ENCODE results near the gene FRY.

The FRY gene

DNA sequence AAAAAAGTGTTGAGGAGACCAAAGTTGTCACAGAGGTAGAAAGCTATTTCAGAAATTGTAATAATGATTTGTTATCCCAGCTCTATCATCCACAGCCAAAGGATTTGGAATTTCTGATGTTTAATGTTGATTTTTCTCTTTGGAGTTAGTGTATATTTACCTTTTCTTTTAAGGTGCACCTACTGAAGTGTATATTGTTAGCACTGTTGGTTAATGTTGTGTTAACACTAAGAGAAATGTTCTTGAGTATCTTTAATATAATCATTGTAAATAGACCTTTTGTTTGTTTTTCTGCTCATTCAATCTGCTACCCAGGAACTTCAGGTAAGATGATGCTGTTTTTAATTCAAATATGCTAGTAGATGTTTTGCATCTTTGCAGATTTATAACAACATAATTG lies 226.1 kb downstream of the FRY start:
- TF ChIP-seq POLR2AphosphoS5 (IDR thresholded peaks at IDR 0.05; ENCODE audit: low read depth, low read length) (no peak), TAF1 (IDR thresholded peaks at IDR 0.05; ENCODE audit: low read depth, low read length) (no peak), POLR2A (IDR thresholded peaks at IDR 0.05; ENCODE audit: low read depth, low read length) (no peak), POU2F2 (IDR thresholded peaks at IDR 0.05; ENCODE audit: low read depth, low read length) (no peak), SPI1 (IDR thresholded peaks at IDR 0.05; ENCODE audit: low read depth, low read length) (no peak), PAX5 (IDR thresholded peaks at IDR 0.05; ENCODE audit: insufficient read depth, low read length, severe bottlenecking) (no peak)
- FAIRE-seq (no peak), DNase-seq (ENCODE audit: insufficient read length, low spot score) (no peak)

DNA sequence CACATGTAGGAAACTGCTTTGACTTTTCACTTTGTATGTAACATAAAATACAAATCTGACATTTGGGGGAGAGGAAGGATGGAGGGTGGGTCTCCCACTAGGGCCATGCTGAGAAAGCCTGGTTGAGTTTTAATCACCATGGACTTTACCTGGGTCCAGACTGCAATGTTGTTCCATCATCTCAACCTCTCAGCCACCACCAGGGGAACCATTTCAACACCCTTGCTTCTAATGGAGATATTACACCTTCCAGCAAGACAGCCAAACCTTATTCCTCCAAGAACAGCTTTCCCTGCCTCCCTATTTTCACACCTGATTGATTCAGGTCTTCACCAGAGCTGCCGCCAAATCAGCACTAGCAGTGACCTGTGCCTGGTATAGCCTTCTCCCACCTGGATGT lies 227.5 kb downstream of the FRY start:
- DNase-seq (ENCODE audit: insufficient read length, low spot score), result no peak
- no peak for TF ChIP-seq SPI1 (IDR thresholded peaks at IDR 0.05; ENCODE audit: low read depth, low read length)
- TF ChIP-seq POU2F2 (IDR thresholded peaks at IDR 0.05; ENCODE audit: low read depth, low read length), result no peak
- TF ChIP-seq PAX5 (IDR thresholded peaks at IDR 0.05; ENCODE audit: insufficient read depth, low read length, severe bottlenecking), result no peak
- TF ChIP-seq TAF1 (IDR thresholded peaks at IDR 0.05; ENCODE audit: low read depth, low read length), result no peak
- TF ChIP-seq POLR2AphosphoS5 (IDR thresholded peaks at IDR 0.05; ENCODE audit: low read depth, low read length), result no peak
- TF ChIP-seq POLR2A (IDR thresholded peaks at IDR 0.05; ENCODE audit: low read depth, low read length), result no peak
- FAIRE-seq, result peak; percentile 69

DNA sequence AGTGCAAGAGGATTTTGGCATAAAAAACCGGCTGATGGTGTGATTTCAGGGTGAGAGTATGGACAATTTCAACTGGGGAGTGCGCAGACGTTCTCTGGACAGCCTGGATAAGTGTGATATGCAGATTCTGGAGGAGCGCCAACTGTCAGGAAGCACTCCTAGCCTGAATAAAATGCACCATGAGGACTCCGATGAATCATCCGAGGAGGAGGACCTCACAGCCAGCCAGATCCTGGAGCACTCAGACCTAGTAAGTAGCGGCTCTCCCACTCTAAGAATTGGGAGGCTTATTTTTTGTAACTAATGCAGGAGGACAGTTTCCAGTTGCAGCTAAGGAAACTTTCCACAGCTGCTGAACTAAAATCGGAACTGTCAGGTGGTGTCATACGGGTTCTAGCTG lies 230.0 kb downstream of the FRY start:
- DNase-seq (ENCODE audit: insufficient read length, low spot score), result no peak
- no peak for FAIRE-seq
- no peak for TF ChIP-seq SPI1 (IDR thresholded peaks at IDR 0.05; ENCODE audit: low read depth, low read length)

DNA sequence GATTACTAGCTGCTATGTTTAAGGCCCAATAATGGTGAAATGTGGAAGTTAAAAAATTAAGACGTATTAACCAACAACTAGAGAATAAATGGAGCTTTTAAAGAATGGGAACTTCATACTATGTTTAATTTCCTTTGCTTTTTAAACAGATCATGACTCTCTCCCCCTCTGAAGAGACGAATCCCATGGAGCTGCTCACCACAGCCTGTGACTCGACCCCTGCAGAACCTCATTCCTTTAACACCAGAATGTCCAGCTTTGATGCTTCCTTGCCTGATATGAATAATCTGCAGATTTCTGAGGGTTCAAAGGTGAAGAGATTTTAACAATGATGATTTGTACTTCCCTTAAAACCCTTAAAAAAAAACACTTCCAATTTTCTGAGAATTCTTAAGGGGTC lies 230.6 kb downstream of the FRY start:
- no peak for DNase-seq (ENCODE audit: insufficient read length, low spot score)
- no peak for FAIRE-seq
- TF ChIP-seq SPI1 (IDR thresholded peaks at IDR 0.05; ENCODE audit: low read depth, low read length) (no peak), PAX5 (IDR thresholded peaks at IDR 0.05; ENCODE audit: insufficient read depth, low read length, severe bottlenecking) (no peak), POLR2A (IDR thresholded peaks at IDR 0.05; ENCODE audit: low read depth, low read length) (no peak), POU2F2 (IDR thresholded peaks at IDR 0.05; ENCODE audit: low read depth, low read length) (no peak), POLR2AphosphoS5 (IDR thresholded peaks at IDR 0.05; ENCODE audit: low read depth, low read length) (no peak)

DNA sequence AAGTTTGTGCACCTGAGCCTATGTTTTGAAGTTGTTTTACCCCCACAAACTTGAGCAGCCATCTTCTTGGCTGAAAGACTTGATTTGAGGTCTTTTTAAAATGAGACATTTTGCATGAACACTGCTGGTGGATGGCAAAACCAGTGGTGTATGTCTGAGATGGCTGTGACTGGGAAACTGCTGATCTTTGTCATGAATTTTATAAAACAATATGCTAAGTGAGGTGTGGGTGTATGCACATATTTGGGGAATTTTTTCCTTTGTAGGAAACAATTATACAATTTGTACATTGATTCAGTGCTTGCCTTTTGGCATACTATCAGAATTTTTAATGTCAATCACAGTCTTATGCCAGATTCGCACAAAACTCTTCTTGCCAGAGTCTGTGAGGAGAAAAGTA lies 231.0 kb downstream of the FRY start:
- TF ChIP-seq POLR2A (IDR thresholded peaks at IDR 0.05; ENCODE audit: low read depth, low read length) (no peak), SPI1 (IDR thresholded peaks at IDR 0.05; ENCODE audit: low read depth, low read length) (no peak), TAF1 (IDR thresholded peaks at IDR 0.05; ENCODE audit: low read depth, low read length) (no peak)
- no peak for DNase-seq (ENCODE audit: insufficient read length, low spot score)
- no peak for FAIRE-seq

DNA sequence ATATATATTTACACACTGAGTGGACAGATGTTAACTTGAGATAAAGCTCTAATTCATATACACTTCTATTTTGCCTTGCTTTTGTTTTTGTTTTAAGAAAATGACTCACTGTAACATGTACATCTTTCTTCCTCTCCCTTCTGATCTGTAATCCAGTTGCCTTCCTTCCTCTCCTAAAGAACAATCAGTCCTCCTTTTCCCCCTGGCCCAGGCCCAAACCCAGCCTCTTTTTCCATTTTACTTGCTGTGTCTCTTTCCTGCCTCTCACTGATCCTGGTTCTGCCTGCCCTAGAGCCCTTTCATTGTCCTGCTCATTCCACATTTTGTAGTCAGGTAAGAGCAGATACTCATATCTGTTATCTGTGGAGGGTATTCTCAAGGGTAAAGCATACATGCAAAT lies 232.8 kb downstream of the FRY start:
- TF ChIP-seq SPI1 (IDR thresholded peaks at IDR 0.05; ENCODE audit: low read depth, low read length) (no peak), PAX5 (IDR thresholded peaks at IDR 0.05; ENCODE audit: insufficient read depth, low read length, severe bottlenecking) (no peak), POLR2AphosphoS5 (IDR thresholded peaks at IDR 0.05; ENCODE audit: low read depth, low read length) (no peak), POU2F2 (IDR thresholded peaks at IDR 0.05; ENCODE audit: low read depth, low read length) (no peak), TAF1 (IDR thresholded peaks at IDR 0.05; ENCODE audit: low read depth, low read length) (no peak), POLR2A (IDR thresholded peaks at IDR 0.05; ENCODE audit: low read depth, low read length) (no peak)
- FAIRE-seq, result no peak
- DNase-seq (ENCODE audit: insufficient read length, low spot score), result no peak

DNA sequence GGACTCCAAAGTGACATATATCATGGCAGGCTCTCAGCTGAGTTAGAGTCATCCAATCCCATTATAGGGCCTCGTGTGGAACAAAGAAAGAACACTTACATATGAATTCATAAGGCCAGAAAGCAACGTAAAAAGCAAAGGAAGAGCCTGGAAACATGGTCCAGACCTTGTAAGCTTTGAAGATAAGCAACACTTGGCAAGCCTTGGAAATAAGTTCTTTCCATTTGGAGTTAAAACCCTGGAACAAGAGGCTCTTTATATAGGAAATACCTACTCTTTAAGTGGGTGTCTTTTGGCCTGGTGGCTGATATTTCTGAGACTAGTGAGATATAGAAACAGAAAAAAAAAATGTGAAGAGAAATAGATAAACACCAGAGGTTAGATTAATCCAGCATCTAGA lies 234.2 kb downstream of the FRY start:
- DNase-seq (ENCODE audit: insufficient read length, low spot score), result no peak
- TF ChIP-seq PAX5 (IDR thresholded peaks at IDR 0.05; ENCODE audit: insufficient read depth, low read length, severe bottlenecking), result no peak
- no peak for TF ChIP-seq SPI1 (IDR thresholded peaks at IDR 0.05; ENCODE audit: low read depth, low read length)
- no peak for TF ChIP-seq POLR2AphosphoS5 (IDR thresholded peaks at IDR 0.05; ENCODE audit: low read depth, low read length)
- no peak for TF ChIP-seq POU2F2 (IDR thresholded peaks at IDR 0.05; ENCODE audit: low read depth, low read length)
- no peak for TF ChIP-seq TAF1 (IDR thresholded peaks at IDR 0.05; ENCODE audit: low read depth, low read length)
- TF ChIP-seq POLR2A (IDR thresholded peaks at IDR 0.05; ENCODE audit: low read depth, low read length), result no peak
- no peak for FAIRE-seq

DNA sequence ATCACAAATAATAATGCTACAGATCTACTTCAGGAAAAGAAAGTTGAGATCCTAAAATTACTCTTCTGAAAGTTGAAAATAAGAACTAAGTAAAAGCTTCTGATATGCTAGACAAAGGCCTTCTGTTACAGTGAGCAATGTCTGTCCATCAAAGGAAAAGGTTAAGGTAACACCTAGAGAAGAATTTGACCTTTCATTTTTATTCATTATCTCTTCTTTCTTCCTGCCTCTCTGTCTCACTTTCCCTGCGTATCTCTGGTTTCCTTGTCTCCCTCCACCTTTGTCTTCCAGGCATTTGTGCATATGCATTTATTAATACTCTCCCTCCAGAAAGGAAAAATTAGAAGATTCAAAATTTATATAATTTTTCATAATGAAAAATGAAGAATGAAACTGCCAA lies 234.6 kb downstream of the FRY start:
- TF ChIP-seq SPI1 (IDR thresholded peaks at IDR 0.05; ENCODE audit: low read depth, low read length) (no peak), POU2F2 (IDR thresholded peaks at IDR 0.05; ENCODE audit: low read depth, low read length) (no peak), TAF1 (IDR thresholded peaks at IDR 0.05; ENCODE audit: low read depth, low read length) (no peak)
- FAIRE-seq, result no peak
- DNase-seq (ENCODE audit: insufficient read length, low spot score), result no peak

DNA sequence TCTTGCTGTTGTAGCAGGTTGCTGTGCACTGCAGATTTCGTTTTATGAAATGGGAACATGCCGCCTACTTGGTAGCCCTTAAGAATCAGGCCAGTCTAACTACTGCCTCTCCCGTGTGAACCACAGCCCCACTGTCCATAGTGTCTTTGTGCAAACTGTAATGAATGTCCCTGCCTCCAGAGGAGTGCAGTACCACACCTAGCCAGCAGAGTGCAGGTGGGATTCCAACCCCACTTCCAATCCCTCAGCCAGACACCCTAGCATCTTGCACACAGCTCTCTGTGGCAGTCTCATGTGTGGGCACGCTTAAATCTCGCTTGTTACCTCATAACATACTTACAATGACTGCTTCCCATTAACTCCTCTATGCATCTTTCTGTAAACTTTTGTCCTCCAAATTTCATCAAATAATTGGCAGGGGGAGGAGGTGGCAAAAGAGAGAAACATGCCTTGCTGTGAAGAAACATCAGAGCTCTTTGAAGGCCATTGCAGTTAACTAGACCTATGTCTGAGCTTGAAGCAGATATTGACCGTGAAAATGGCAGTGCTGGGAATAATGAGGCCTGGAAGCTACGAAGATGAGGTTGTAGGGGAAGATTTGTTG lies 236.4 kb downstream of the FRY start:
- FAIRE-seq (peak; percentile 63), DNase-seq (ENCODE audit: insufficient read length, low spot score) (peak; percentile 20)
- TF ChIP-seq POLR2A (IDR thresholded peaks at IDR 0.05; ENCODE audit: low read depth, low read length) (no peak), SPI1 (IDR thresholded peaks at IDR 0.05; ENCODE audit: low read depth, low read length) (no peak), POLR2AphosphoS5 (IDR thresholded peaks at IDR 0.05; ENCODE audit: low read depth, low read length) (no peak), POU2F2 (IDR thresholded peaks at IDR 0.05; ENCODE audit: low read depth, low read length) (no peak), PAX5 (IDR thresholded peaks at IDR 0.05; ENCODE audit: insufficient read depth, low read length, severe bottlenecking) (no peak), TAF1 (IDR thresholded peaks at IDR 0.05; ENCODE audit: low read depth, low read length) (no peak)

DNA sequence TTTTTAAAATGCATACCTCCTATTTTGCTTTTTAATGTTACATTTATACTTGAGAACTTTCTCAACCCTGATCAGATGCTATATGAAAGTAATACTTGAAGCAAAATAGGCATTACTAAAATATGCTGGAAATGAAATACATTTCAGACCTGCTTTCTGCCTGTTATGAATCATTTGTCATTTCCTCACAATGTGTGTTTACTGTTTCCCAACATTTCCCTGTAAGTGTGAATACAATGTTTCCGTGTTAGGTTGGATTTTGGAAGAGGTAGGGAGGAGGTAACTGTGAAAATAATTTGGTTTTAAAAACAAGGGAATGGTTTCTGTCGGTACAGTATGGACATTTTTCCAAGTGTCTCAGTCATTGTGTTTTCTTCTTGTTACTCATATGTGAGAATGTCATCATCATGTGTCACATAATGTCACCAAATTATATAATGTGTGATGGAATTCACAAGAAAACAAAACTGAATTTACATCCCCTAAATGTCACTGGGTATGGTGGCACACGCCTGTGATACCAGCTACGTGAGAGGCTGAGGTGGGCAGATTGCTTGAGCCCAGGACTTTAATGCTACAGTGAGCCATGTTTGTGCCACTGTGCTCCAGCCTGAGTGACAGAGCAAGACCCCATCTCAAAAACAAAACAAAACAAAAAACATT lies 240.6 kb downstream of the FRY start:
- FAIRE-seq (no peak), DNase-seq (ENCODE audit: insufficient read length, low spot score) (no peak)
- no peak for TF ChIP-seq POU2F2 (IDR thresholded peaks at IDR 0.05; ENCODE audit: low read depth, low read length)
- TF ChIP-seq POLR2A (IDR thresholded peaks at IDR 0.05; ENCODE audit: low read depth, low read length), result no peak
- no peak for TF ChIP-seq TAF1 (IDR thresholded peaks at IDR 0.05; ENCODE audit: low read depth, low read length)
- TF ChIP-seq POLR2AphosphoS5 (IDR thresholded peaks at IDR 0.05; ENCODE audit: low read depth, low read length), result no peak
- no peak for TF ChIP-seq PAX5 (IDR thresholded peaks at IDR 0.05; ENCODE audit: insufficient read depth, low read length, severe bottlenecking)
- TF ChIP-seq SPI1 (IDR thresholded peaks at IDR 0.05; ENCODE audit: low read depth, low read length), result no peak

Data from GM12891 (cell line).